CD4-positive, alpha-beta T cell (primary cell): ENCODE measurements around the gene TCF19. TPM values are rescaled to one million over a fixed set of nuclear protein-coding genes. Genes with fewer than 3 reads are reported as not detected.
"Not testable (repeated sequence)": the region's sequence is repeated elsewhere in the genome, so short reads cannot be mapped to it uniquely, and the experiment has no call there.

ENCODE experiments used
- ATAC-seq: fragments of 200-7000 bp; cut with Tn5 transposase; one replicate; pipeline ENCODE4 v1.10.0; 2022; ENCODE audit warnings: mild to moderate bottlenecking; ENCODE audit not compliant: poor library complexity
- CTCF ChIA-PET: fragments of 350-600 bp; sonication (Branson Sonifier 250); formaldehyde crosslinking; loops from one replicate; lab custom pipeline; 2021; ENCODE audit warnings: antibody characterized with exemption, inconsistent platforms; lab: Charles Lee
- POLR2A ChIA-PET: fragments of 350-600 bp; sonication (Branson Sonifier 250); formaldehyde crosslinking; loops from one replicate; lab custom pipeline; 2021; ENCODE audit warnings: antibody characterized with exemption, inconsistent platforms; lab: Charles Lee
- DNase-seq, 14 experiments: peaks; one replicate each; pipeline ENCODE4 v3.0.0-alpha.2; 2013 to 2020; ENCODE audit warnings: mixed read lengths in 2 of 14
- H3K27ac ChIP-seq, 2 donors: one replicate each; pipeline versions ENCODE4 v1.5.1 to v1.7.0; 2013; ENCODE audit warnings: low read length in 2 of 2, low read depth in 1 of 2, mild to moderate bottlenecking in 1 of 2
- H3K27me3 ChIP-seq, 2 experiments: 1 replicate in 1 of 2; 2 replicates in 1 of 2; pipeline versions ENCODE4 v1.6.1 to v1.7.0; 2013; ENCODE audit warnings: low read length in 2 of 2, control low read depth in 1 of 2, mild to moderate bottlenecking in 1 of 2, moderate library complexity in 1 of 2; ENCODE audit not compliant: insufficient read depth in 2 of 2, control insufficient read depth in 1 of 2
- H3K36me3 ChIP-seq: one replicate; pipeline ENCODE4 v1.6.1; 2013; ENCODE audit warnings: low read length, control low read depth; ENCODE audit not compliant: insufficient read depth
- H3K4me1 ChIP-seq: one replicate; pipeline ENCODE4 v1.6.1; 2013; ENCODE audit warnings: low read length, control low read depth; ENCODE audit not compliant: insufficient read depth
- H3K4me3 ChIP-seq: one replicate; pipeline ENCODE4 v1.5.1; 2013; ENCODE audit warnings: mild to moderate bottlenecking, low read length, moderate library complexity
- H3K9me3 ChIP-seq, 2 experiments: 1 replicate in 1 of 2; 2 replicates in 1 of 2; pipeline versions ENCODE4 v1.6.1 to v1.7.0; 2013; ENCODE audit warnings: low read length in 2 of 2, mild to moderate bottlenecking in 2 of 2, control low read depth in 1 of 2, moderate library complexity in 1 of 2; ENCODE audit not compliant: control insufficient read depth in 1 of 2, insufficient read depth in 1 of 2
- H3K27ac Mint-ChIP-seq: one replicate; pipeline ENCODE4 v1.8.0; 2020; ENCODE audit warnings: mixed read lengths
- H3K27me3 Mint-ChIP-seq: one replicate; pipeline ENCODE4 v1.8.0; 2021; ENCODE audit warnings: mixed read lengths
- H3K36me3 Mint-ChIP-seq: one replicate; pipeline ENCODE4 v1.8.0; 2021; ENCODE audit warnings: low read depth, mixed read lengths
- H3K4me1 Mint-ChIP-seq: one replicate; pipeline ENCODE4 v1.8.0; 2021; ENCODE audit warnings: low read depth, mixed read lengths
- H3K4me3 Mint-ChIP-seq: one replicate; pipeline ENCODE4 v1.8.0; 2020; ENCODE audit warnings: mild to moderate bottlenecking, mixed read lengths
- H3K9me3 Mint-ChIP-seq: one replicate; pipeline ENCODE4 v1.8.0; 2020; ENCODE audit warnings: mixed read lengths
- intact Hi-C, 2 experiments: fragments of 100-400 bp; cut with DNase I in 1 of 2; cut with micrococcal nuclease in 1 of 2; formaldehyde crosslinking; loops; one replicate each; pipeline versions ENCODE4 v1.15.1 to v1.9.0; 2023 to 2025; cut with DNase I, micrococcal nuclease
- total RNA-seq, 174 experiments: library from RNA in 2 of 174; stranded (reverse) in 2 of 174; gene quantifications; one replicate each; pipeline ENCODE4 v1.2.3 and lab custom pipeline; 2021 to 2026
- TF ChIP-seq, protein P1 (sequence below): fragments of 200-600 bp; IDR thresholded peaks from one replicate; pipeline ENCODE4 v1.8.0; 2022; ENCODE audit warnings: antibody characterized with exemption, mild to moderate bottlenecking

The TCF19 gene
- total RNA-seq, 2 experiments from 2014 or later, result 3.3 to 4.1 TPM

DNA sequence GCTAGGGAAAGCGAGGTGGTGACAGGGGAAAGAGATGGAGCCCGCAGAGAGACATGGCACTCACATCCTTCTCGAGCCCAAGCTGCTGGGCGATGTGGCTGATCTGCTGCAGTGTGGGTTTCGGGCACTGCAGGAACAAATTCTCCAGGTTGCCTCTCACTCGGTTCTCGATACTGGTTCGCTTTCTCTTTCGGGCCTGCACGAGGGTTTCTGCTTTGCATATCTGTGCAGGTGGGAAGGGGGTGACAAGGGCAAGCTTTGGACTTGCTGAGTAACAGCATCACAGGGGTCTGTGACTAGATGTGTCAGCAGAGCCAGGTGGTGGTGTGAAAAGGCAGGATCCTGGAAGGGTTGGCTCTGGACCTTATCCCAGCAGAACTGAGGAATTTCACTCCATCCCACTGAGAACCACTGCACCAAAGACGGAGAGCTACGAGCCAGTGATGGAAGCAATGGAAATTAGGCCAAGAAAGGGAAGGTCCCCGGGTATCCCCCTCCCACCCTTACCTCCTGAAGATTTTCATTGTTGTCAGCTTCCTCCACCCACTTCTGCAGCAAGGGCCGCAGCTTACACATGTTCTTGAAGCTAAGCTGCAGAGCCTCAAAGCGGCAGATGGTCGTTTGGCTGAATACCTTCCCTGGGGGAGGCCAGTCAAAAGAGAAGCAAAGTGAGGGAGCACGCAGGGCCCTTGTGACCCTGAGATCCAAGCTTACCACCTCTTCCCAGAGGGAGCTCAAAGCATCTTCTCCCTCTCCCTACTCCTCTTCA is 6.9 kb downstream of the TCF19 start:
- H3K36me3 ChIP-seq, H3K4me1 Mint-ChIP-seq, H3K4me3 ChIP-seq, H3K27me3 Mint-ChIP-seq, ATAC-seq, H3K9me3 Mint-ChIP-seq, DNase-seq, H3K27ac ChIP-seq, H3K9me3 ChIP-seq, H3K27ac Mint-ChIP-seq, H3K4me1 ChIP-seq, intact Hi-C loops, H3K4me3 Mint-ChIP-seq, H3K36me3 Mint-ChIP-seq, H3K27me3 ChIP-seq: not testable (repeated sequence)
- ChIA-PET POLR2A (interaction anchor here (0.7 kb wide), 1 partner anchor 104 kb away, joined by 3 read pairs; no protein-coding TSS in a partner anchor), CTCF (interaction anchor here (1.2 to 2.0 kb wide), 2 partner anchors 28 to 32 kb away, joined by 3 to 4 read pairs; no protein-coding TSS in a partner anchor)

DNA sequence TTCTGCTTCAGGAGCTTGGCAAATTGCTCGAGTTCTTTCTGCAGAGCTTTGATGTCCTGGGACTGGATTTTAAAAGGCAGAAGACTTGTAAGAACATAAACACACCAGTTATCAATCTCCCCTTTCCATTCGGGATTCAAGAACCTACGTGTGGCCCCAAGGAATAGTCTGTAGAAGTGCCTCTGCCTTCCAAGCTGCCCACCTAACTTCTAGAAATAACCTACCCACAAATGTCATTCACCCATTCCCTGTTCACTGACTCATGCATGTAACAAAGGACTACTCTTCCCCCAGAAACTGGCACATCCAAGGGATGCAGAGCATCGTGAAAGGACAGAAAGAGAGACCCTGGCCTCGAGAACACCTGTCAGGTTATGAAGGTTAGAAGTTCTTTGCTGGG is 7.6 kb downstream of the TCF19 start:
- peaks cover 4% of the 10 kb centered on the region for H3K36me3 ChIP-seq
- Mint-ChIP-seq H3K9me3 (no peaks in the 10 kb centered on the region), H3K4me3 (no peak overlapping the region), H3K4me1 (no peaks in the 10 kb centered on the region), H3K36me3 (peaks cover 5% of the 10 kb centered on the region), H3K27ac (no peak overlapping the region), H3K27me3 (no peaks in the 10 kb centered on the region)
- ATAC-seq (no peak), DNase-seq (no peak)
- no peaks in the 10 kb centered on the region for H3K9me3 ChIP-seq
- ChIA-PET POLR2A (no interaction called here), CTCF (no interaction called here)
- H3K4me3 ChIP-seq, result no peak overlapping the region
- H3K27me3 ChIP-seq, result no peaks in the 10 kb centered on the region
- no peak overlapping the region for H3K27ac ChIP-seq
- intact Hi-C loops, result no loop called here
- TF ChIP-seq, protein P1, sequence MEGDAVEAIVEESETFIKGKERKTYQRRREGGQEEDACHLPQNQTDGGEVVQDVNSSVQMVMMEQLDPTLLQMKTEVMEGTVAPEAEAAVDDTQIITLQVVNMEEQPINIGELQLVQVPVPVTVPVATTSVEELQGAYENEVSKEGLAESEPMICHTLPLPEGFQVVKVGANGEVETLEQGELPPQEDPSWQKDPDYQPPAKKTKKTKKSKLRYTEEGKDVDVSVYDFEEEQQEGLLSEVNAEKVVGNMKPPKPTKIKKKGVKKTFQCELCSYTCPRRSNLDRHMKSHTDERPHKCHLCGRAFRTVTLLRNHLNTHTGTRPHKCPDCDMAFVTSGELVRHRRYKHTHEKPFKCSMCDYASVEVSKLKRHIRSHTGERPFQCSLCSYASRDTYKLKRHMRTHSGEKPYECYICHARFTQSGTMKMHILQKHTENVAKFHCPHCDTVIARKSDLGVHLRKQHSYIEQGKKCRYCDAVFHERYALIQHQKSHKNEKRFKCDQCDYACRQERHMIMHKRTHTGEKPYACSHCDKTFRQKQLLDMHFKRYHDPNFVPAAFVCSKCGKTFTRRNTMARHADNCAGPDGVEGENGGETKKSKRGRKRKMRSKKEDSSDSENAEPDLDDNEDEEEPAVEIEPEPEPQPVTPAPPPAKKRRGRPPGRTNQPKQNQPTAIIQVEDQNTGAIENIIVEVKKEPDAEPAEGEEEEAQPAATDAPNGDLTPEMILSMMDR, result no peak
- no peaks in the 10 kb centered on the region for H3K4me1 ChIP-seq

DNA sequence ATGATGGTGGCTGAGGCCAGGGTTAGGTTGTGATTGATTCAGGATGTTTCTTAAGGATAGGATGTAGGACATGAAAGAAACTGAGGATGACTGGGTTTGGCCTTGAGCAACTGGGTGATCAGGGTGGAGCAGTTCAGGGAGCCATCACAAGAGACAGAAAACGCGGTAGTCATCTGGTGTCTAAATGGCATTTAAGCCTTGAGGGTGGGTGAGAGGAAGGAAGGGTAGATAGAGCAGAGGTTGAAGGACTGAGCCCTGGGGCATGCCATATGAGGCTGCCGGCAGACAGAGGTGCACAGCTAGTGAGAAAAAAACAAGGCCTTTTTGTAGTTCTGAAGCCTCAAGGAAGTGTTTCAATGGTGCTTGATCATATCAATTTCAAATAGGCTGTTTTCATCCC is 10.2 kb downstream of the TCF19 start:
- no peak overlapping the region for H3K4me3 Mint-ChIP-seq
- H3K27me3 Mint-ChIP-seq, result no peaks in the 10 kb centered on the region
- no peaks in the 10 kb centered on the region for H3K9me3 ChIP-seq
- H3K4me1 Mint-ChIP-seq, result no peaks in the 10 kb centered on the region
- no peaks in the 10 kb centered on the region for H3K36me3 Mint-ChIP-seq
- DNase-seq (no peak), ATAC-seq (no peak)
- H3K27ac Mint-ChIP-seq, result no peak overlapping the region
- TF ChIP-seq, protein P1, result no peak
- no peaks in the 10 kb centered on the region for H3K9me3 Mint-ChIP-seq
- no peaks in the 10 kb centered on the region for H3K4me1 ChIP-seq
- H3K27me3 ChIP-seq, result no peaks in the 10 kb centered on the region
- ChIA-PET POLR2A (no interaction called here), CTCF (no interaction called here)
- no peaks in the 10 kb centered on the region for H3K36me3 ChIP-seq
- no peak overlapping the region for H3K27ac ChIP-seq
- H3K4me3 ChIP-seq, result no peak overlapping the region
- intact Hi-C loops, result no loop called here
